SU-DHL-6 (cell line): Measurements from ENCODE around the gene NEK6.

ENCODE experiments used
- H2AFZ ChIP-seq: fragments of 200-600 bp; sonication (generic); 2 replicates; pipeline ENCODE4 v1.6.1; 2014; ENCODE audit warnings: low read depth, mild to moderate bottlenecking, moderate library complexity, mixed read lengths, antibody characterized with exemption, low read length; ENCODE audit not compliant: severe bottlenecking
- H3F3A ChIP-seq: fragments of 200-600 bp; shearing (Covaris generic); 2 replicates; pipeline ENCODE4 v1.6.0; 2016; ENCODE audit warnings: antibody characterized with exemption, mild to moderate bottlenecking; ENCODE audit not compliant: insufficient read depth
- H3K27ac ChIP-seq: fragments of 200-600 bp; sonication (generic); 2 replicates; pipeline ENCODE4 v1.5.1; 2016; ENCODE audit warnings: low read depth, mild to moderate bottlenecking, low read length, moderate library complexity, mixed read lengths
- H3K27me3 ChIP-seq: fragments of 200-600 bp; sonication (generic), shearing (Covaris generic); 2 replicates; pipeline ENCODE4 v1.6.0; 2014; ENCODE audit warnings: mild to moderate bottlenecking, low read length
- H3K36me3 ChIP-seq: fragments of 200-600 bp; sonication (generic); 2 replicates; pipeline ENCODE4 v1.6.1; 2014; ENCODE audit warnings: mild to moderate bottlenecking, low read length, mixed read lengths
- H3K4me2 ChIP-seq: fragments of 300-600, 200-600 bp; shearing (Covaris generic), sonication (generic); 2 replicates; pipeline ENCODE4 v1.6.0; 2014; ENCODE audit warnings: low read length, low read depth, mild to moderate bottlenecking; ENCODE audit not compliant: poor library complexity, severe bottlenecking
- H3K4me3 ChIP-seq: fragments of 200-600 bp; sonication (generic); 2 replicates; pipeline ENCODE4 v1.5.1; 2014; ENCODE audit warnings: antibody characterized with exemption, low read length, mild to moderate bottlenecking, mixed read lengths; ENCODE audit not compliant: insufficient read depth, poor library complexity, severe bottlenecking
- H3K79me2 ChIP-seq: fragments of 200-600 bp; sonication (generic); 2 replicates; pipeline ENCODE4 v1.6.1; 2014; ENCODE audit warnings: mild to moderate bottlenecking, low read length, moderate library complexity; ENCODE audit not compliant: insufficient read depth
- H3K9ac ChIP-seq: fragments of 200-600 bp; sonication (generic); 2 replicates; pipeline ENCODE4 v1.7.0; 2014; ENCODE audit warnings: mild to moderate bottlenecking, low read length
- H3K9me2 ChIP-seq: fragments of 200-600 bp; sonication (generic); replicated peaks from 2 replicates; pipeline ENCODE4 v1.6.1; 2014; ENCODE audit warnings: low read length; ENCODE audit not compliant: insufficient read depth
- H3K9me3 ChIP-seq: fragments of 200-600 bp; sonication (generic); 2 replicates; pipeline ENCODE4 v1.6.1; 2014; ENCODE audit warnings: low read length, mixed read lengths; ENCODE audit not compliant: insufficient read depth
- H4K20me1 ChIP-seq: fragments of 200-600 bp; sonication (generic); 2 replicates; pipeline ENCODE4 v1.6.1; 2014; ENCODE audit warnings: low read depth, mild to moderate bottlenecking, antibody characterized with exemption, low read length, moderate library complexity, mixed read lengths
- EZH2phosphoT487 ChIP-seq: fragments of 200-600 bp; sonication (generic), shearing (Covaris generic); conservative IDR thresholded peaks from 2 replicates; pipeline ENCODE4 v1.6.1; 2018; ENCODE audit warnings: mild to moderate bottlenecking, antibody characterized with exemption, low read length, moderate library complexity, mixed read lengths
- TF ChIP-seq, protein P1 (sequence below): fragments of 200-600 bp; sonication (generic); IDR thresholded peaks from one replicate; pipeline ENCODE4 v1.5.1; 2017; ENCODE audit warnings: antibody characterized with exemption, mild to moderate bottlenecking, low read length, moderate library complexity; ENCODE audit not compliant: insufficient read depth, poor library complexity, severe bottlenecking

Gene NEK6

DNA sequence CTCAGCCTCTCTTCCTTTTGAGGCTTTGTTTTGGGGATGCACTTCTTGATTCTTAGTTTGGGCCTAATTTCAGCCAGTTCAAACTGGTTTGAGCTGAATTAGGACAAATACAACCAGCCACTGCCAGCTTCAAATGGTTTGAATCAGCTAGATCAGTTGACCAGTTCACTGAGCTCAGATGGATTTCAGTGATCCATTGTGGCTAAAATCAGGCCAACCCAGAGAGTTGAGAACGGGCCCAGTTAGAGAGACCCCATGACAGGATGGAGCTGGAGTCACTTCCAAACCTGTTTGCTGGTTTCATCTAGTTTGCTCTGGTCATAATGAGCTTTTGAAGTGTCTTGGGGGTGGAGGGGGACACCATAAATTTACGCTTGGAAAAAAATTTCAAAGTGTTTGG, 48.0 kb upstream of the NEK6 start:
- Histone ChIP-seq H3K4me2 (peak overlapping the region; percentile 47), H3K79me2 (no peaks in the 10 kb centered on the region), H2AFZ (no peak overlapping the region), H3K27me3 (no peaks in the 10 kb centered on the region), H3K9me2 (no peaks in the 10 kb centered on the region), H3K9me3 (no peaks in the 10 kb centered on the region), H4K20me1 (no peaks in the 10 kb centered on the region), H3K36me3 (no peaks in the 10 kb centered on the region), H3K4me3 (no peak overlapping the region), H3K9ac (peak overlapping the region; percentile 45), H3F3A (peaks cover 87% of the 10 kb centered on the region), H3K27ac (peak overlapping the region; percentile 97)
- TF ChIP-seq, protein P1, sequence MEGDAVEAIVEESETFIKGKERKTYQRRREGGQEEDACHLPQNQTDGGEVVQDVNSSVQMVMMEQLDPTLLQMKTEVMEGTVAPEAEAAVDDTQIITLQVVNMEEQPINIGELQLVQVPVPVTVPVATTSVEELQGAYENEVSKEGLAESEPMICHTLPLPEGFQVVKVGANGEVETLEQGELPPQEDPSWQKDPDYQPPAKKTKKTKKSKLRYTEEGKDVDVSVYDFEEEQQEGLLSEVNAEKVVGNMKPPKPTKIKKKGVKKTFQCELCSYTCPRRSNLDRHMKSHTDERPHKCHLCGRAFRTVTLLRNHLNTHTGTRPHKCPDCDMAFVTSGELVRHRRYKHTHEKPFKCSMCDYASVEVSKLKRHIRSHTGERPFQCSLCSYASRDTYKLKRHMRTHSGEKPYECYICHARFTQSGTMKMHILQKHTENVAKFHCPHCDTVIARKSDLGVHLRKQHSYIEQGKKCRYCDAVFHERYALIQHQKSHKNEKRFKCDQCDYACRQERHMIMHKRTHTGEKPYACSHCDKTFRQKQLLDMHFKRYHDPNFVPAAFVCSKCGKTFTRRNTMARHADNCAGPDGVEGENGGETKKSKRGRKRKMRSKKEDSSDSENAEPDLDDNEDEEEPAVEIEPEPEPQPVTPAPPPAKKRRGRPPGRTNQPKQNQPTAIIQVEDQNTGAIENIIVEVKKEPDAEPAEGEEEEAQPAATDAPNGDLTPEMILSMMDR = no peak
- TF ChIP-seq EZH2phosphoT487 = no peak

DNA sequence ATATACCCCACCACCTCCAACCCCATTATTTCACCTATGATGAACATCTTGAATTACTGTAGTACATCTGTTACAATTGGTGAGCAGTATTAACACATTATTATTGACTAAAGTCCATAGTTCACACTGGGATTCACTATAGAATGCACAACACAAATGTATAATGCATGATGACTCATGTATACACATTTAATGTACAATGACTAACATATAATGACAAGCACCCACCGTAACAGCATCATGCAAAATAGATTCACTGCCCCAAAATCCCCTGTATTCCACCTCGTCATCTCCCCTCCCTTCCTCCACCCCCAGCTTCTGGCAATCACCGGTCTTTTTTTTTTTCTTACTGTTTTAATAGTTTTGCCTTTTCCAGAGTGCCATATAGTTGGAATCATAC, 47.1 kb upstream of the NEK6 start:
- H3K79me2 ChIP-seq = no peaks in the 10 kb centered on the region
- no peak overlapping the region for H3K4me3 ChIP-seq
- H3K4me2 ChIP-seq = peak overlapping the region; percentile 56
- H3K27me3 ChIP-seq = no peaks in the 10 kb centered on the region
- H2AFZ ChIP-seq = no peak overlapping the region
- TF ChIP-seq EZH2phosphoT487 = no peak
- TF ChIP-seq, protein P1 = no peak
- H4K20me1 ChIP-seq = no peaks in the 10 kb centered on the region
- H3K9ac ChIP-seq = peak overlapping the region; percentile 47
- H3K9me3 ChIP-seq = no peaks in the 10 kb centered on the region
- H3K9me2 ChIP-seq = no peaks in the 10 kb centered on the region
- no peaks in the 10 kb centered on the region for H3K36me3 ChIP-seq
- H3F3A ChIP-seq = peaks cover 79% of the 10 kb centered on the region
- peak overlapping the region; percentile 97 for H3K27ac ChIP-seq

DNA sequence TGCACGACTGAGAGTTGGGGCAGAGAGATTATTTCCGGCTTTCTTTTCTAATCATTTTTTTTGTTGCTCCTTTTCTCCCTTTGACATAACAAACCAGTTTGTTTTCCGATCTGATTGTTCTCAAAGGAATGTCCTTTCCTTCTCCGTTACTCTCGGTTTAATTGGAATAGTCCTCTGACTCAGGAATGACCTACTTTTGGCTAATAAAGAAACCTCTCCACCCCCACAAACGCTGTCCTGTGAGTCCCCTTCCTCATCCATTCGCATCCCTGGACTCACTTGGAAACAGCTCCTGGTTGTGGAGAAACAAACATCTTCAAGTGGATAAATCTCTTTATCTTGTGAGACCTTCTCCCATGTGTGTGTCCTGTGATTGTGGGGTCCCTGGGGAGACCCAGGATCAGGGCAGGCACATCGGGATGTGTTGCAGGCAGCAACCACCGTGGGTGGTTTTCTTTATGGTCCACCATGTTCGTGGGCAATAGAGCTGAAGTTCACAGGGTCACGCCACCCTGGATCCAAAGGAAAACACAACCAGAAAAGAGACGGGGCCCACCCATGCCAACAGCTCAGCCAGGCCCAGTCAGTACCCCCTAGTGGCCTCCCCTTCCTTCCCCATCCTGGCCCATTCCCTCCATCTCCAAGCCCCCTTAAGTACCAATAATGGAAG, 45.2 kb upstream of the NEK6 start:
- Histone ChIP-seq H3K4me3 (no peak overlapping the region), H3K36me3 (no peaks in the 10 kb centered on the region), H4K20me1 (no peaks in the 10 kb centered on the region), H3K9me2 (no peaks in the 10 kb centered on the region), H3K27me3 (no peaks in the 10 kb centered on the region), H3K79me2 (no peaks in the 10 kb centered on the region), H3K27ac (peak overlapping the region; percentile 97), H3K9me3 (no peaks in the 10 kb centered on the region), H3K4me2 (peak overlapping the region; percentile 56), H2AFZ (peak overlapping the region; percentile 8), H3F3A (peaks cover 69% of the 10 kb centered on the region), H3K9ac (peak overlapping the region; percentile 47)
- TF ChIP-seq EZH2phosphoT487 = no peak
- TF ChIP-seq, protein P1 = no peak
